OCI-M2 (cell line): ENCODE data around the gene MAPK7.

ENCODE experiments used
- DNase-seq: peaks from one replicate; lab custom pipeline; 2025; ENCODE audit not compliant: unreplicated experiment; lab: John Stamatoyannopoulos, UW

The MAPK7 gene

DNA sequence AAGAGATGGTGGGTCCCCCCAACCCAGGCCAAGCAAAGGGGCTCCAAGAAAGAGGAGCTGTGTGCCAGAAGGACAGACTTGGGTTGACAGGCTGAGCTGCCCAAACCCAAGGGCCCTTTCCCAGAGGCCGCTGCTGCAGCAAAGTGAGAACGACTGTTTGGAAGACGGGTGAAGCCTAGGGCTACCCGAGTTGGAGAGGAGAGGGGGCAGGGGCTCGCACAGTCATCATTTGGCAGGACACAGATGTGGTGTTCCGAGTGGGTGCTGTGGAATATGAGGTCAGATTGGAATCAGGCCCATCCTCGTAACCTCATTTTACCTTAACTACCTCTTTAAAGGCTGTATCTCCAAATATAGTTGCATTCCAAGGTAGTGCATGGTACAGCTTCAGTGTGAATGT is 14.0 kb downstream of the MAPK7 start:
- no peak for DNase-seq

DNA sequence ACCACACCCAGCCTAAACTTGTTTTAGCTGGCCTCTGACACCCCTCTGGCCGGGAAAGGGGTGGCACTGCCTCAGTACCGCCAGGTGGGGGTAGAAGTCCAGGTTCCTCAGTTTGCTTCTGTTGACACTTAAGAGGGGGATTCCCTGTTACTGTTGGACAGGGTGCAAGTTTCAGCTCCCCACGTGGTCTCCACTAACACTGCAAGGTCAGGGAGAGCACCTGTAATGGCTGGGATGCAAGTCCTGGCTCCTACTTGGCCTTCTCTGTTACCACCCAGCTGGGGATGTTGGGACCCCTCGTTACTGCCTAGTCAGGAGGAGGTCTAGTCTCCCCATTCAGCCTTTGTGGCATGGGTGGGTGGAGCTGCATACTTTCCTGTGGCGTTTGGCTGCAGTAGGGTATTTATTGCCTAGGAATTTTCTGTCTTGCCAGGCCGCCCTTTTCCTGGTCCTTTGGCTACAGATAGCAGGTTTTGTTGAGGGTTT is 19.3 kb downstream of the MAPK7 start:
- no peak for DNase-seq

DNA sequence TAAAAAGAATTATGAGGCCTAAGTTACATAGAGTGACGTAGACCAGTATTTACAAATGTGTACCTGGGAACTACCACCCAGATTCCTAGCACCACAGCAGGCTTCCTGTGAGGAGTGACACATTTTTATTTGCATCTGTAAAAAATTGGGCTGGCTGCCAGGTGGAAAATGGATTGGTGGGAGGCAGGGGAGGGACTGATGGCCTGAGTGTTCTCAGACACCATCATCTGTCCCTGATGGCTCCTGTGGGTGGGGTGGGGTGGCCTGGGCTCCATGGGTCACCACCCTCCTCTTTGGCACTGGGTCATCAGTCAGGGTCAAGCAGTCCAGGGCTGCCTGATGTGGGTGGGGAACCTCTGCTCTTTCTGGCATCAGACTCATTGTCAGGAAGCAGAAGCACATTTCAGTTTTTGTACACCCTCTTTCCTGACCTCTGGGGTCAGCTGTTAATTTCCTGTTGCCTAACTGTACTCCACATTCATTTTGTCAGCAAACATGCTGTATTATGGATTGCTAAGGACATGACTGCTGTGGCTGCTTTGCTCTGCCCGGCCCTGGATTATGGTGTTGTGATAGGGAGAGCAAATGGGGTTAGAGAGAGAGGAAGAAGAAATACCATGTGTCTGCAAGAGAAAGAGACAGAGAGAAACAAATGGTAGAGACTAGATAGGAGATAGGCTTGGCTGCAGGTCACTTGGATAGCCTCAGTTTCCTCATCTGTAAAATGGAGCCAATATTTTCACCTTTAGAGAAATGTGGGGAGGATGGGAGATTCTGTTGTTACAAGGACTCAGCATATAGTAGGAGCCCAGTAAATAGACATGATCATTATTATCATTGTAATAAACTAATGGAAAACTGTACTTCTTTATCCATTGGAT is 20.2 kb downstream of the MAPK7 start:
- no peak for DNase-seq

DNA sequence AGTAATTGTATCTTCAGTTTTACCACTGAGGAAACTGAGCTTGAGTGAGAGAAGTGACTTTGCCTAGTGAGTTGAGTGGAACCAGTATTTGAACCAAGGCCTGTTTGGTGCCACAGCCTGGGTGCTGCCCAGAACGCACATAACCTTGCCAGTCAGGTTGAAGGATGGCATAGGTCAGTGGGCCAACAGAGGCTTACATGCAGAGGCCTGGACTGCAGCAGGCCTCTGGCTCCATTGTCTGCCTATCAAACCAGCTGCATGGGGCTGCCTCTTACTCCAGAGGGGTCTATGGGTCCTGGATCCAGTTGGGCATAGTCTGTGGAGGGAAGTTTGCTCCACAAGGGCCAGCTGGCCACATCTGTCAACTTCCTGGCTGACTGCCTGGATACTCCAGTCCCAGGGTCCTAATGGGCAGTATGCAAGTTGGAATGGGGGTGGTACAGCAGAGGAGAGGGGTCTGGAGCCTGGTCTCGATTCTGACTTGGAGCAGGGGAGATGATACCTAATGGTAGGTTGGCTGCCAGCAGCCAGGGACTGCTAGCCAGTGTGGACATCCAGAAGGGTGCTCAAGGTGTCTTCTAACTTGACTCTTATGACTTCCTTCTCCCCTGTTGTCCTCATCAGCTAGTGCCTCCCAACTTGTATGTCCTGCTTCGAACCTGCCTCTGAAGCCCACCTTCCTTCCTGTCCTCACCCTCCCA is 21.6 kb downstream of the MAPK7 start:
- DNase-seq, result no peak

DNA sequence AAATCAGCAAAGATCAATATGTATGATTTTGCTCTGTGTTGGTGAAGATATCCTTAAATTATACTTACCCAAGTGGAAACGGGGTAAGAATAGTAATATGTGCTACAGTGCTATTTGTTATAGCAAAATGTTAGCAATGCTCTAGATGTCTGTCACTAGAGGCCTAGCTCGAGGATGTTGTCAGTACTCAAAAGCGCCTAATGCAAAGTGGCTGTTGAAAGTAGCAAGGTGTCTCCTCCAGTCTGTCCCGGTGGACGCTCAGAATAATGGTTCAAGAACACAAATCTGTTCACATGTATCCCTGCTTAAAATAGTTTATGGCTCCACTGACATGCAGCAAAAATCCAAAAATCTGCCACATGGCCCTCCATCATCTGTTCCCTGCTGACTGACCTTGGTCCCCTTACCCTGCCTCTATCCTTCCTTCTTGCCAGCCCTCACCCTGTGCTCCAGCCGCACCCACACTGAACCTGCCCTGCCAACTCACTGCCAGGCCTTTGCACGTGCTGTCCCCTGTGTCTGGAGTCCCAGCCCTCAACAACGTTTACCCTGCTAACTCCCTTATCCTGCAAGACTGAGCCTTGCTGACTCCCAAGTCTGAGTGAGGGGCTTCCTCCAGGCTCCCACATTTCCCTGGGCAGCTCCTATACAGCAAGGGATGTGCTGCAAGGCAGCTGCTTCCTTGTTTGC is 23.2 kb downstream of the MAPK7 start:
- no peak for DNase-seq

DNA sequence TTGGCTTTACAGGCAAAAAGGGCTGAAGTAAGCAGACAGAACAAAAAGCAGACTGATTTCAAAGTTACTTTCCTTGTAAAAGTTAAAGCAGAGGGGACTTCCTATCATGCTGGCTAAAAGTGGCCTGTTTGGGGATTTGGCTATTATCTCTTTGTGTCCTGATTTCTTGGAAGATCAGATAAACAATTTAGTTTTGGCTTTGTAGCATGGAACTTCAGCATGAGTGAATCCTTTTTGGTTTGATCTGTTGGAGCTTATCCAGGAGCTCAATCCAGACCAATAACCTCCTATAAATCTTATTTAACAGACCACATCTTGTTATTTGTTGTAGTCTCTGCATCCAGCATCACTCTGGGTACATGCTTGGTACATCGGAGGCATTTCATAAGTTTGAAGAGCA is 23.9 kb downstream of the MAPK7 start:
- DNase-seq, result no peak

DNA sequence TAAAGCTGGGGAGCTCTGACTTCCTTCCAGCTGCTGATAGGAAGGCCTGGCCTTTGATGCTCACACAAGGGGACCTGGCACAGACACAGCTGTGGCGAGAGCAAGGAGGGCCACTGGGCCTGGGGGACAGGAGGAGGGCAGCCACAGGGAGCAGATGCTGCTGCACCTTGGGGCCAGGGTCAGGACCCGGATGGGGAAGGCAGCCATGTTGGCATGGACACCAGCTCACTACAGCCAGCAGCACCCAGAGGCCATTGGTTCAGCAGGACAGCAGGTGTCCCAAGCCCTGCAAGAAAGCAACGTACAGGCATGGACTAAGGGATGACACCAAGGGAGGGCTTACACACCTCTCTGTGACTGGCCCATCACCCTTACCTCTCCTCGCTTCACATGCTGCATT is 24.7 kb downstream of the MAPK7 start:
- DNase-seq, result no peak

DNA sequence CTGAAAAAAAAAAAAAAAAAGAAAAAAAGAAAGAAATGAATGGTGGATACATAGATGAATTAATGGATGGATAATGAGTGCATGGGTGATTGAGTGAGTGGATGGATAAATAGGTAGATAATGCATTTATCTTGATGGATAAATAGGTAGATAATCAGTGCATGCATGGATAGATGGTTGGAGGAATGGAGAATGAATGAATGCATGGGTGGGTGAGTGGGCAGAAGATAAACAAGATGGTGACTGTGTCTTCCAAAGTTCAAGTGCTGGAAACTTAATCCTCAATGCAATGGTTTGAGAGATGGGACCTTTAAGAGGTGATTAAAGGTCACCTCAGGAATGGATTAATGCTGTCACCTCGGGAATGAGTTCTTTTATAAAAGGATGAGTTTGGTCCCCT is 26.0 kb downstream of the MAPK7 start:
- DNase-seq, result no peak

DNA sequence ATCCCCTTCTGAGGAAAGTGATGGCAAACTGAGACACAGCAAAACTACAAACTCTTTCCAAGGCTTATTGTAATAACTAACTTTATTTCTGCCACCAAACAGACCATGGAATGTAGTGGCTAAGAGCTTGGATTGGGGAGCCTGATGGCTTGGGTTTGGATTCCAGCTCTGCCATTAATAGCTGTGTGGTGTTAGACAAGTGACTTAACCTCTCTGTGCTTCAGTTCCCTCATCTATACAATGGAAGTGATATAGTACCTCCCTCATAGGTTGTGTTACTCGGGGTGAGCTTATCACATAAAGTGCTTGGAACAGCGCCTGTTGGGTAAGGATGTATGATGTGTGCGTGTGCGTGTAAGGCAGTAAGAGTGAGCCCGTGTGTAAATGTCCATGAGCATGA is 26.8 kb downstream of the MAPK7 start:
- no peak for DNase-seq

DNA sequence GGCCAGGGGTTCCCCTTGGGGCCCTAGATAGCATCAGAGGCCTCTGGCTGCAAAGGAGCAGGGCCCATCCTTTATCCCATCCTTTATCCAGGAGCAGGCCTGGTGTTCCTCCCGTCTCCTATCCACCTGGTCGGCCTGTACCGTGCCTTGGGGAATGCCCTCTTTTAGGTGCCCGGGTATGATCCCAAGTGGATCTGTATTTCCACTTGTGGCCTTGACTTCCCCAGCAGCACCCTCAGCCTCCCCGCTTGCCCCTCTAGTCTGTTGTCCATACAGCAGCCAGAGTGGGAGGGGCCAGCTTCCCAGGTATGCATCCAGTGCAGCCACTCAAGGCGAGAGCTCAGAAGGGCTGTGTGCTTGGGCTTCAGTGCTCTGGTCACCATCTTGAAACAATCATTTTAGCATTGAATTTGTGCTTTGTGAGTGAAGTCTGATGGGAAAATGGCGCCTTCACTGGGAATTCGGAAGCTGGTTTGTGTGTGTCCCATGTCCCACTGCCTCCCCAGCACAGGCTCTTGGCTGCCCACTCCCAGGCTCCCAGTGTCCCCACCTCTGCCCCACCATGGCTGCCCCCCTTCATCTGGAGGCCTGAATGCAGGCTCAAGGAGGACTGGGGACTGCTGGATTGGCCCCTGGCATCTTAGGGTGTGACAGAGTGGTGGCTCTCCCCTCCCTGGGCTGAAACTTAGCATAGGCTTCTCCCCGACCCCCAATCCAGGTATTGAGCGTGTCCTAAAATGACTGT is 29.5 kb downstream of the MAPK7 start:
- DNase-seq, result no peak

DNA sequence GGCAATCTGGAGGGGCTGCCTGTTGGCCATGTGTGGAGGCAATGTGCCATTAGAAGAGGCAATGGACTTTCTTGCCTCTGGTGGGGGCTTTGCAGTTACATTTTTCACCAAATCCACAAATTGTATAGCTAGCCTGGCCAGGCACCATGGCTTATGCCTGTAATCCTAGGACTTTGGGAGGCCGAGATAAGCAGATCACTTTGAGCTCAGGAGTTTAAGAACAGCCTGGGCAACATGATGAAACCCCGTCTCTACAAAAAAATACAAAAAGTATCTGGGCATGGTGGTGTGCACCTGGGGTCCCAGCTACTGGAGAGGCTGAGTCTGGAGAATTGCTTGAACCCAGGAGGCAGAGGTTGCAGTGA is 30.0 kb downstream of the MAPK7 start:
- DNase-seq, result no peak

DNA sequence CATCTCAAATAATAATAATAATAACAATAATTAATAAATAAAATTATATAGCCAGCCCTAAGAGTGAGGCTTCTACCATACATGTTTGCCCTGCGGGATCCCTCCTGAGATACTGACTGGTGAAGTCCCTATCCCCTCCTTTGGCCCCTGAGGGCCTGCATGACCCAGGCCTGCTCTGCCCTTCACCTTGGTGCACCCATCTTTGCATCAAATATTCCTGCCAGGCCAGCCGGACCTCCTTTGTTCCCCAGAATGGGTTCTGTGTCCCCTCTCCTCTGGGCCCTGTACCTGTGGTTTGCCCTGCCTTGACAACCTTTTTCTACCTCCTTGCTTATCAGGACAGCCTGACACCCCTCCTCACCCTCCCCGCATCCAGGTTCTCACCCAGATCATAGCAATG is 30.8 kb downstream of the MAPK7 start:
- DNase-seq, result no peak

DNA sequence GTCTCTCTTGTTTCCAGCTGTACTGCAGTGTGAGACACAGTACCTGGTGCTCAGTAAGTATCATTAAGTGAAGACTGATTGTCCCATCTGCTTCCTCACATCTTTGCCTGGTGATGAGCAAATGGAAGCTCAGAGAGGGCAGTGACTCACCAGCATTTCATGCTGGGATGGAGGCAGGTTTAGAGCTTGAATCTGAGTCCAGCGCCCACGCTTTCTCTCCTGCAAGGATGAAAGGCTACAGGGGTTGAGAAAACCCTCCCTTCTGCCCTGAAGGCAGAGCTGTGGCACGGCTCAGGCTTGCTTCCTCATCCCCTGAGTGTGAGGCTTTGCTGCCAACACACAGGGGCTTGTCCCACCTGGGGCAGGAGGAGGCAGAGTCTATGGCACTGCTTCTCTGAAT is 31.2 kb downstream of the MAPK7 start:
- no peak for DNase-seq

DNA sequence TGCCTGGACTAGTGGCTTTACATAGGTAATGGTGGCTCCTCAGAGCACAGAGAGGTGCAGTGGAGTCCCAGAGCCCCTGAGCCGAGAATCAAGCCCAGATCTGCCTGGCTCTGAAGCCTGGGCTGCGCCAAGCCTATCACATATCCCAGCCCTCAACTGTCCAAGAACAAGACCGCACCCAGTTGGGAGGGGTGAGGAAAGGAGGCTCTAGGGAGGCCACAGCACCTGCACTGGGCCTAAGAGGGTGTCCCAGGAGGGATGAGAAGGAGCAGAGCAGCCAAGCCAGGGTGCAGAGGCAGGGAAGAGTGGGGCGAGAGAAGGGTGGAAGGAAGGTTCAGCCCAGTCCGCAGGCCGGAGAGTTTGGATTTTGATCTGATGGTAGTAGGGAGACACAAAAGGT is 31.8 kb downstream of the MAPK7 start:
- no peak for DNase-seq

DNA sequence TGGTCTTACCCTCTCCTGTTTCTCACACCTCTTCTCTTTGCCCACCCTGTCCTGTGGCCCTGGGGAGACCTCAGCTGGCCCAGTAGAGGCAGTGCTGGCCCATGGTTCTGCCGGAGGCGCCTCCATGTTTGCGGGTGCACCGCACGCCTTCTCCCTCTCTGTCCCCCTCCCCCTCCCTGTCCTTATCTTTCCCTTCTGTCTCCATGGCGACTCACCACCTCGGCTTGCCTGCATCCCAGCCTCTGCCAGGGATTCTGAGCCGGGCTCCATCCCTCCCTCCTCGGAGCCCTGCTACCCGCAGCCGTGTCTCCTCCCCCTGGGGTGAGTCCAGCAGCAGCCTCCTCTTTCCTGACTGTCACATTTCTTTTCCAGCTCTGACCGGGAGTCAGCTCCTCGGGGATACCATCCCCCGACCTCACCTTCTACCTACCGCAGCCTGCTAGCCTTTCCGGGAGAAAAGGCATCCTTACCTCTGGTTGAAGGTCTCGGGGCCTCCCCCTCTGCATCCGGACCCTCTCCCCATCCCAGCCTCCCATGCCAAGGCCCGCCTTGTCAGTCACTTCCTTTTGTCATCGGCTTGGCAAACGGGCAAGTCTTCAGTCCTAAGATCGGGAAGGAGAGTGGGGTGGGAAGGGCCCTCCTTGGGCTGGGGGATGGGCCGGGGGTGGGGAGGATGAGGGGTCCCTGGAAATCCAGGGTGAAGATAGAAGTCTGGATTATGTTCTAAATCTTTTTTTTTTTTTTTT is 32.8 kb downstream of the MAPK7 start, which contains the start of gene RNF112:
RNF112 (plus strand) TSS at position 358 of the 746 bp plus-strand sequence; CDS start at position 535, 177 bp downstream.
- no peak for DNase-seq

DNA sequence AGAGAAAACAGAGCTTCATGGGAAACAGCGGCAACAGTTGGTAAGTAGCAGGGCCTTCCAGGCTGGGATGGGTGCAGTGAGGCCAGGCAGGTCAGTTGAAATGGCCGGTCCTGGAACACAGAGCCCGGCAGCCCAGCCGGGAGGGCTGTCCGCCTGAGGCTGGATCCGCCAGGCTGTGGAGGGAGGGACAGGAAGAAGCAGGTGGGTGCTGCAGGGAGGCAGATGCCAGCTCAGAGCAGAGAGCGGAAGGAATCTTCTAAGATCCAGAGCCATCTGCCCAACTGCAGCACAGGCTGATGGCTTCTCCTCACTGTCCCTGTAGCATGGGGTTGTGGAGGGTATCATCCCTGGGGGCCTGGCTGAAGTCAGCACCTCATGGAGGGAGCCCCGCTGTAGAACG is 33.3 kb downstream of the MAPK7 start:
- DNase-seq, result no peak

DNA sequence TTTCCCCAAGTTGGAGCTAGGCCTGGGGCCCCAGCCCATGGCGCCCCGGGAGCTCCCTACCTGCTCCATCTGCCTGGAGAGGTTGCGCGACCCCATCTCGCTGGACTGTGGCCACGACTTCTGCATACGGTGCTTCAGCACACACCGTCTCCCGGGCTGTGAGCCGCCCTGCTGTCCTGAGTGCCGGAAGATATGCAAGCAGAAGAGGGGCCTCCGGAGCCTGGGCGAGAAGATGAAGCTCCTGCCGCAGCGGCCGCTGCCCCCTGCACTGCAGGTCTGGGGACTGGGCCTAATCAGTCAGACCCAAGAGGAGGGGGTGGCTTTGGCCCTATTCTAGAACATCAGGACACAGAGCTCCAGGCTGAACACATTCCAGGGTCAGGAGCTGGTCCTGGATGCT is 34.2 kb downstream of the MAPK7 start:
- DNase-seq, result no peak

DNA sequence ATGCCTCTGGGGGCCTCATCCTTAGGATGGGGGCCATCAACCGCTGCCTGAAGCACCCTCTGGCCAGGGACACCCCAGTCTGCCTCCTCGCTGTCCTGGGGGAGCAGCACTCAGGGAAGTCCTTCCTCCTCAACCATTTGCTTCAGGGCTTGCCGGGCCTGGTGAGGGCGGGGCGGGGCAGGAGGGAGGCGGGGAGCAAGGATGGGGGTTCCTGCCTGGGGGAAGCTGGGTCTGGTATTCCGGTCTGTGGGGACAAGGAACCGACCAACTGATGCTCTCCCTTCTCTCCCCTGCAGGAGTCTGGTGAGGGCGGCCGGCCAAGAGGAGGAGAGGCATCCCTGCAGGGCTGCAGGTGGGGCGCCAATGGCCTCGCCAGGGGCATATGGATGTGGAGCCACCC is 34.7 kb downstream of the MAPK7 start:
- DNase-seq, result no peak

DNA sequence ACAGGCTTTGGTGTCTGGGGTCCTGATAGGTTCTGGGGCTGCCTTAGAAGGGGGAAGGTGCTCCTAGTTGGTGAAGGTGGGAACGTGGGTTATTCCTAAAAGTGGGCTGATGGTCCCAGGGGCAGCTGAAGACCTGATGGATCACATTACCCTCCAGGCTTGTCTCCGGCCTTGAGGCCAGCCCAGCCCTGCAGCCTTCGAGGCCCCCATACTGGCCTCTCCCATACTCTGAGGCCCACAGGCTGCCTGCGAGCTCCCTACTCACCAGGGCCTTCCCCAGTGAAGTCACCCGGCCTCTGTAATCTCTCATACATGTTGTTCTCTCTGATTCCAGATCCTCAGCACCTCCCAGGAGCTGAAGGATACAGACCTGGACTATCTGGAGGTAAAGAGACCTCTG is 35.5 kb downstream of the MAPK7 start:
- no peak for DNase-seq
